ENCODE data around the gene ESPNL.
"Not testable (repeated sequence)": the region's sequence is repeated elsewhere in the genome, so short reads cannot be mapped to it uniquely, and the experiment has no call there.

ESPNL gene

DNA sequence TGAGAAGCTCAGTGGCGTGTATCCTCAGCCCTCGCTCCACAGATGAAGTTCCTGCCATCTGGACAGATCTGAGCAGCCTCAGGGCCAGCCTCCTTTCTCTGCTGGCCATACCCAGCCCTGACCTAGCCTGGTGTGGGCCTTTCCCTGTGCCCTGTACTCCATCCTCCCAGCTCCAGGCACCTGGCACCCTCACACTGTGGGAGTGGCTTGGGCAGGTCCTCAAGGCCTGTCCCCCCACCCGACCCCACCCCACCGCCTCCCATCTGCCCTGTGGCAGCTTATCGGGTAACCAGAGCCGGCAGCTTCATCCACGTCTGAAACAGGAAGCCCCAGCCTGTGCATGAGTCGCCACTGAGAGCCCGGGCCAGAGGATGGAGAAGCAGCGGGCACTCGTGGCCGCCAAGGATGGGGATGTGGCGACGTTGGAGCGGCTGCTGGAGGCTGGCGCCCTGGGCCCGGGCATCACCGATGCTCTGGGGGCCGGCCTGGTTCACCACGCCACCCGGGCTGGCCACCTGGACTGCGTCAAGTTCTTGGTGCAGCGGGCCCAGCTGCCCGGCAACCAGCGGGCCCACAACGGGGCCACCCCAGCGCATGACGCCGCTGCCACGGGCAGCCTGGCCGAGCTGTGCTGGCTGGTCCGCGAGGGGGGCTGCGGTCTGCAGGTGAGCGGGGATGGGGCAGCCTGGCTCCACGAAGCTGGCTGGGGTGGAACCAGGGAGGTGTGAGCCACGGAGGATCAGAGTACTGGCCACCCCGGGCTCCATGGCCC, at the start of gene ESPNL:
ESPNL (plus strand) TSS at position 292 of the 772 bp plus-strand sequence; CDS start at position 372, 80 bp downstream.
- Mint-ChIP-seq H3K4me1 (no peaks in the 10 kb centered on the region), H3K9me3 (no peaks in the 10 kb centered on the region), H3K4me3 (no peak within 1 kb of the TSS), H3K27ac (no peak within 1 kb of the TSS), H3K36me3 (peaks cover 7% of the 10 kb centered on the region)
- ATAC-seq: no peak
- no peak for DNase-seq (ENCODE audit: low spot score in 2 of 2)

DNA sequence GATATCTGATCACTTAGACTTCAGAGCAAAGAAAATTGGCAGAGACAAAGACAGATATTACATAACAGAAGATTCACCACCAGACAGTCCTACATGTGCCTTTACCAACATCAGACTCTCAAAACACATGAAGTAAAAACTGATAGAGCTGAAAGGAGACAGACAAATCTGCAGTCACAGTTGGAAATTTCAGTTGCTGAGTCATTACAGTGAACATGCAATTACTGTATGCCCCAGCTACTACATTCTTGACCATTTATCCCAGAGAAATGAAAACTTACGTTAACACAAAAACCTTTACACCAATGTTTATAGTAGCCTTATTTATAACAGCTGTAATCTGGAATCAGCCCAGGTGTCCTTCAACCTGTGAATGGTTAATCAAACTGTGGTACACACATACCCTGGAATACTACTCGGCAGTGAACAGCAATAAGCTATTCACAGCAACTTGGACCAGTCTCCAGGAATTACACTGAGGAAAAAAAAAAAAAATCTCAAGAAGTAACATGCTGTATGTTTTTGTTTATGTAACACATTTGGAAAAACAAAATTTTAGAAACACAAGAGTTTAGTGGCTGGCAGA, 46.9 kb upstream of the ESPNL start:
- Mint-ChIP-seq H3K27ac (no peak overlapping the region), H3K36me3 (no peaks in the 10 kb centered on the region), H3K9me3 (peaks cover 3% of the 10 kb centered on the region), H3K4me3 (no peak overlapping the region), H3K4me1 (peaks cover 5% of the 10 kb centered on the region)
- ATAC-seq (no peak), DNase-seq (ENCODE audit: low spot score in 2 of 2) (no peak)

- Mint-ChIP-seq H3K27ac (no peak overlapping the region), H3K4me3 (no peak overlapping the region), H3K4me1 (peaks cover 21% of the 10 kb centered on the region), H3K36me3 (no peaks in the 10 kb centered on the region), H3K9me3 (peaks cover 2% of the 10 kb centered on the region)
- DNase-seq (ENCODE audit: low spot score in 2 of 2): no peak
- ATAC-seq: no peak
These were observed 44.3 kb upstream of the ESPNL start for GRCh38 chr2:238055841-238056240.

GRCh38 chr2:238057696-238058575, 42.2 kb upstream of the ESPNL start:
- H3K9me3 Mint-ChIP-seq; DNase-seq (ENCODE audit: low spot score in 2 of 2); ATAC-seq; H3K27ac Mint-ChIP-seq; H3K4me3 Mint-ChIP-seq: not testable (repeated sequence)
- peaks cover 38% of the 10 kb centered on the region for H3K4me1 Mint-ChIP-seq
- peaks cover 10% of the 10 kb centered on the region for H3K36me3 Mint-ChIP-seq

DNA sequence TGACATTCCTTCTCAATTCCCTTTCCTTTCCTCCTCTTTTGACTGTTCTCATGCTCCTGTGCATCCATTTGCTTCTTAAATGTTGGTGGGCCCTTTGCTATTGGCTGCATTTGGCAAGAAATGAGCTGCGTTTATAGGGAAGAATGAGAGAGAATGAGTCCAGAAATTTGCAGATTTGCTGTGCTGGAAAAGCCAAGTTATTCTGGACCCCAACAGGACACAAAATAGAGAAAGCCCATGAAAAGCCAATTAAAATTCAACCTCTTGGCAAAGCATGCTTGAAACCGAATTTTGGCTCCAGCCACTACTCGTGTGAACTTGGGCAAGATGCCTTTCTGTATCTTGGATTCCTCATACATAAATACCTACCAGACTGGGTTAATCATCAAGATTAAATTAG, 40.6 kb upstream of the ESPNL start:
- peaks cover 2% of the 10 kb centered on the region for H3K9me3 Mint-ChIP-seq
- ATAC-seq (no peak), DNase-seq (ENCODE audit: low spot score in 2 of 2) (no peak)
- H3K36me3 Mint-ChIP-seq: peaks cover 24% of the 10 kb centered on the region
- peak overlapping the region; percentile 98 for H3K4me3 Mint-ChIP-seq
- no peak overlapping the region for H3K27ac Mint-ChIP-seq
- H3K4me1 Mint-ChIP-seq: peaks cover 44% of the 10 kb centered on the region

- H3K4me3 Mint-ChIP-seq: peak overlapping the region; percentile 98
- peaks cover 2% of the 10 kb centered on the region for H3K9me3 Mint-ChIP-seq
- H3K27ac Mint-ChIP-seq: peak overlapping the region; percentile 97
- DNase-seq (ENCODE audit: low spot score in 2 of 2): no peak
- H3K36me3 Mint-ChIP-seq: peaks cover 30% of the 10 kb centered on the region
- no peak for ATAC-seq
- peaks cover 44% of the 10 kb centered on the region for H3K4me1 Mint-ChIP-seq
These were observed 40.0 kb upstream of the ESPNL start for GRCh38 chr2:238060096-238060541.

DNA sequence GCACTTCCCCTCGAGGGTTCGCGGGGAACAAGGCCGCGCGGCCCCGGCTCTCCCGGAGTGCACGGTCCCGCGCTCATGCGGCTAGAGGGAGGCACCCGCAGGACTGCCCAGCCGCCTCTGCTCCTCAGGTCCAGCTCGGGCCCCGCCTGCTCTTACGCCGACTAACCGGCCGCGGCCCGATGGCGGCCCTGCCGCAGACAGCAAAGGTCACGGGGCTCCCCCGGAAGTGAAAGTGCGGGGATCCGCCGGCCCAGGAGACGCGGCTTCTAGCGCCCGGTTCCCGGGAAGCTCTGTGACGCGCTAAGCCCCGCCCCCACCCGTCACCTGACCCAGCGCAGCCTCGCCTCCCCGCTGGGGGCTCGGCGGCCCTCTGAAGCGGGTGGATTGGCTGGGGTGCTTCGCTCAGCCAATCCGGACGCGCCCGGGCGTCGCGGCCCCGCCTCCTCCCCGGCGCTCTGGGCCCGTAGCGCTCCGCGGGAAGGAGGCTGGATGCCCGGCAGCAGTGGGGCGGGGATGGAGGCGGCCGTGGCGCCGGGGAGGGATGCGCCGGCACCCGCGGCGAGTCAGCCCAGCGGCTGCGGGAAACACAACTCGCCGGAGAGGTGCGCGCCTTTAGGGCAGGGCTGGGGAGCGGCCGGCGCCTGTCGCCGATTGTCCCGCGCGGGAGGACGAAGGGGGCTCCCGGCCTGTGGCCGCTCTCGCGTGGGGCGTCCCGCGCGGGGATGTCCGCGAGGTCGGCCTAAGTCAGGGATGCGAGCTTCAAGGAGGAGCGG, 39.4 kb upstream of the ESPNL start, which contains the start of gene SCLY:
SCLY (plus strand) TSS at position 460 of the 773 bp plus-strand sequence; CDS start at position 514, 54 bp downstream.
- H3K27ac Mint-ChIP-seq: peak within 1 kb of the TSS; percentile 97
- DNase-seq (ENCODE audit: low spot score in 2 of 2) (peak; percentile 81 to 95), ATAC-seq (peak; percentile 99)
- H3K4me1 Mint-ChIP-seq: peaks cover 44% of the 10 kb centered on the region
- H3K36me3 Mint-ChIP-seq: peaks cover 37% of the 10 kb centered on the region
- peaks cover 2% of the 10 kb centered on the region for H3K9me3 Mint-ChIP-seq
- peak within 1 kb of the TSS; percentile 98 for H3K4me3 Mint-ChIP-seq

DNA sequence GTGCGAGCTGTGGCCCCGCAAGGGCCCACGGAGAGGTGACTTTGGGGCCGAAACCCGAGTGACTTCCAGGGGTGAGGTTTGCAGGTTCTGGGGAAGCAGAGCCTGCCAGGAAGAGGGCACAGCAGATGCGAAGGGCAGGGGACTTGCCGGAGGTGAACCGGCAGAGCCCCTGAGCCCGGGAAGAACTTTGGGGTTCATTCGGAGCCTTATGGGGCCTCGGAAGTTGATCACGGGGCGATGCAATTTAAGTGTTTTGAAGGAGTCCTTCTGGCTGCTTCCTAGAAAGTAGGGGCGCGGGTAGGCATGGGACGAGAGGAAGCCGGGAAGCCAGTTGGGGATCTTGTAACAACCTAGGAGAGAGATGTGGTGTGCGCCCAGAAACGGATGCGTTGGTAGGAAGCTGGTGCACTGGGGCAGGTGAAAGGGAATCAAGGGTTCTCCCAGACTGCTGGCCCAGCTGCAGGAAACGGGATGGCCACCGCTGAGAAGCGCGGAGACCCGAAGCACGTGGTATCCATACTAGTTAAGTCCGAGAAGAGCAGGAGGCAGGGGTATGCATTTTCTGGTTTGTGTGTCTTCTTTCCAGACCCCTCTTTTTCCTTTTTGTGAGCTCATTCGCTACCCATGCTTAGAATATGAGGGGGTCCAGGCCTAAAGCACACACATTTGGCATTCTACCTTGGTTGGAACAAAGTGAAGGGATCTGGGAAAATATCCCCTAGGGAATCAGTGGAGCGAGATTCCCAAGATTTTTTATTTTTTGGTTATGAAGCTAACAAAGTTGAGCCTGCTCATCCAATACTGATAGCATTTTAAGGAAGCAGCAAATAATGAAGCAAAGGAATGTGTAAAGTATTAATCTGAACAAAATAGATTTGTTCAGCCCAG, 38.6 kb upstream of the ESPNL start:
- DNase-seq (ENCODE audit: low spot score in 2 of 2): peak in 1 of 2 donors; percentile 12
- H3K27ac Mint-ChIP-seq: peak overlapping the region; percentile 97
- peak; percentile 3 for ATAC-seq
- peaks cover 49% of the 10 kb centered on the region for H3K4me1 Mint-ChIP-seq
- peaks cover 45% of the 10 kb centered on the region for H3K36me3 Mint-ChIP-seq
- H3K4me3 Mint-ChIP-seq: peak overlapping the region; percentile 98
- peaks cover 5% of the 10 kb centered on the region for H3K9me3 Mint-ChIP-seq

GRCh38 chr2:238063414-238064189, 36.5 kb upstream of the ESPNL start:
- ATAC-seq (no peak), DNase-seq (ENCODE audit: low spot score in 2 of 2) (no peak)
- peak overlapping the region; percentile 20 for H3K27ac Mint-ChIP-seq
- H3K9me3 Mint-ChIP-seq: peaks cover 6% of the 10 kb centered on the region
- peaks cover 63% of the 10 kb centered on the region for H3K4me1 Mint-ChIP-seq
- H3K36me3 Mint-ChIP-seq: peaks cover 65% of the 10 kb centered on the region
- H3K4me3 Mint-ChIP-seq: peak overlapping the region; percentile 98

DNA sequence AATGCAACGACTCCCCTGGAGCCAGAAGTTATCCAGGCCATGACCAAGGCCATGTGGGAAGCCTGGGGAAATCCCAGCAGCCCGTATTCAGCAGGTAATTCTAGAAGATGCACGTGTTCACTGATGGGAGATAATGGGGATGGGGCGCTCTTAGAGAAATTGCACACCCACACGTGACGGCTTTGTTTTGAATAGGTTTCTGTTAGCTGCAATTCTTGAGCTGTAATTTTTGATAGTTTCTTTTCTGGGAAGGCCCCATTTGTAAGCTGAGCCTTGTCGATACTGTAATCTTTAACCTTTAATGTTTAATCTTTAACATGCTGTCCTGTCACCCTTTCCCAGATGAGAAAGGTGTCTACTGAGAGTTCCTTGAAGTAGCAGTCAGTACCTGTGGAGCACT, 35.8 kb upstream of the ESPNL start:
- Mint-ChIP-seq H3K27ac (peak overlapping the region; percentile 20), H3K4me1 (peaks cover 62% of the 10 kb centered on the region), H3K4me3 (no peak overlapping the region), H3K9me3 (peaks cover 4% of the 10 kb centered on the region), H3K36me3 (peaks cover 73% of the 10 kb centered on the region)
- ATAC-seq (no peak), DNase-seq (ENCODE audit: low spot score in 2 of 2) (no peak)

- Mint-ChIP-seq H3K4me1 (peaks cover 60% of the 10 kb centered on the region), H3K27ac (no peak overlapping the region), H3K36me3 (peaks cover 82% of the 10 kb centered on the region), H3K9me3 (peaks cover 4% of the 10 kb centered on the region), H3K4me3 (no peak overlapping the region)
- ATAC-seq (no peak), DNase-seq (ENCODE audit: low spot score in 2 of 2) (no peak)
These were observed 34.9 kb upstream of the ESPNL start for GRCh38 chr2:238065071-238065846.

DNA sequence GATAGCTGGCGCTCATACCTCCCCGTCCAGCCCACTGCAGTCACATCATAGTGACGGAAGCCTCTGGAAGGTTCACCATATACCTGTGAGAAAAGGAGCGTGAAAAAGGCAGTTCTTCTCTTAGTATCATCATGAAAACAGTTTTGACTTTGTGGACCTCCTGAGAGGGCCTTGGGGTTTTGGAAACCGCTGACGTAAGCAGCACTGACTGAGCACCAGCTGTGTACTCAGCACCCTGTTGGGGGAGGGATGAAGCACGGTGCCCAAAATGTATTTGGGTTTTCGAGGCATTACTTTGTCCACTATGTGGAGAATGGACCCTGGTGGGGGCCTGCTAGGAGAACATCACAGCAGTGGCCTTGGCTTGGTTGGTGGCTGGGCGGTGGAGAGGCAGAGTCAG, 33.9 kb upstream of the ESPNL start:
- H3K36me3 Mint-ChIP-seq: peaks cover 88% of the 10 kb centered on the region
- ATAC-seq (no peak), DNase-seq (ENCODE audit: low spot score in 2 of 2) (no peak)
- H3K4me3 Mint-ChIP-seq: no peak overlapping the region
- H3K4me1 Mint-ChIP-seq: peaks cover 55% of the 10 kb centered on the region
- peak overlapping the region; percentile 8 for H3K27ac Mint-ChIP-seq
- H3K9me3 Mint-ChIP-seq: peaks cover 4% of the 10 kb centered on the region

GRCh38 chr2:238066718-238067117, 33.4 kb upstream of the ESPNL start:
- peaks cover 88% of the 10 kb centered on the region for H3K36me3 Mint-ChIP-seq
- not testable (repeated sequence) for ATAC-seq, H3K9me3 Mint-ChIP-seq, H3K4me3 Mint-ChIP-seq
- H3K4me1 Mint-ChIP-seq: peaks cover 50% of the 10 kb centered on the region
- peak in 1 of 2 donors; percentile 33 for DNase-seq (ENCODE audit: low spot score in 2 of 2)
- H3K27ac Mint-ChIP-seq: peak overlapping the region; percentile 8

Measured in stimulated activated effector memory CD8-positive, alpha-beta T cell treated with anti-CD3 and anti-CD28 coated beads, Interleukin-12 subunit alpha, Interleukin-12 subunit beta, amount 100 ng/mL, for 72 hours (primary cell).